Brain pericyte (primary cell): Measurements from ENCODE around the gene CYP21A2.
"Not testable (repeated sequence)": the region's sequence is repeated elsewhere in the genome, so short reads cannot be mapped to it uniquely, and the experiment has no call there.

Experiments
- DNase-seq: peaks from one replicate; pipeline ENCODE4 v3.0.0-alpha.2; 2012; ENCODE audit warnings: low read depth, low spot score

CYP21A2 gene

GRCh38 chr6:32029553-32029952, 8.7 kb upstream of the CYP21A2 start:
- DNase-seq: not testable (repeated sequence)

GRCh38 chr6:32035283-32036013, 2.8 kb upstream of the CYP21A2 start:
- not testable (repeated sequence) for DNase-seq

GRCh38 chr6:32037136-32037535, 1.1 kb upstream of the CYP21A2 start:
- DNase-seq: not testable (repeated sequence)

GRCh38 chr6:32038878-32039277, 663 bp downstream of the CYP21A2 start:
- DNase-seq: not testable (repeated sequence)

GRCh38 chr6:32039321-32040274, 1.4 kb downstream of the CYP21A2 start:
- DNase-seq: not testable (repeated sequence)

- DNase-seq: not testable (repeated sequence)
These were observed 2.3 kb downstream of the CYP21A2 start for GRCh38 chr6:32040299-32041049.

- not testable (repeated sequence) for DNase-seq
These were observed 2.8 kb downstream of the CYP21A2 start for GRCh38 chr6:32041050-32041321.

- not testable (repeated sequence) for DNase-seq
These were observed 3.2 kb downstream of the CYP21A2 start for GRCh38 chr6:32041385-32041784.

- DNase-seq: not testable (repeated sequence)
These were observed 4.1 kb downstream of the CYP21A2 start for GRCh38 chr6:32042276-32042675.

- not testable (repeated sequence) for DNase-seq
These were observed 5.6 kb downstream of the CYP21A2 start for GRCh38 chr6:32043589-32044380.

- not testable (repeated sequence) for DNase-seq
These were observed 6.7 kb downstream of the CYP21A2 start for GRCh38 chr6:32044916-32045315.

GRCh38 chr6:32045811-32046449, 7.7 kb downstream of the CYP21A2 start:
- no peak for DNase-seq

GRCh38 chr6:32046450-32047083, 8.4 kb downstream of the CYP21A2 start:
- DNase-seq: peak; percentile 22

GRCh38 chr6:32047084-32047478, 8.9 kb downstream of the CYP21A2 start:
- no peak for DNase-seq

- no peak for DNase-seq
These were observed 9.3 kb downstream of the CYP21A2 start for GRCh38 chr6:32047539-32047854.

GRCh38 chr6:32047855-32048766, 9.9 kb downstream of the CYP21A2 start:
- no peak for DNase-seq

GRCh38 chr6:32049149-32049548, 10.9 kb downstream of the CYP21A2 start:
- DNase-seq: not testable (repeated sequence)

- not testable (repeated sequence) for DNase-seq
These were observed 11.5 kb downstream of the CYP21A2 start for GRCh38 chr6:32049736-32050135.

- DNase-seq: no peak
These were observed 12.3 kb downstream of the CYP21A2 start for GRCh38 chr6:32050562-32050961.
